Mucosa of descending colon (tissue), 3 donors: ENCODE data around the gene IZUMO4. TPM values are rescaled to one million over a fixed set of nuclear protein-coding genes. Genes with fewer than 3 reads are reported as not detected.
"Not testable (repeated sequence)": the region's sequence is repeated elsewhere in the genome, so short reads cannot be mapped to it uniquely, and the experiment has no call there.

ENCODE experiments used
- ATAC-seq: fragments of 200-7000 bp; cut with Tn5 transposase; one replicate; pipeline ENCODE4 v1.9.1; 2020; ENCODE audit warnings: mild to moderate bottlenecking, moderate library complexity
- DNase-seq, 3 donors: peaks; one replicate each; pipeline ENCODE4 v3.0.0-alpha.2; 2020
- H3K36me3 ChIP-seq: fragments of 200-600 bp; one replicate; pipeline ENCODE4 v1.8.0; 2021; ENCODE audit warnings: low read depth, mild to moderate bottlenecking
- H3K4me1 ChIP-seq: fragments of 200-600 bp; one replicate; pipeline ENCODE4 v1.8.0; 2021; ENCODE audit warnings: low read depth, mild to moderate bottlenecking
- H3K4me3 ChIP-seq: fragments of 200-600 bp; one replicate; pipeline ENCODE4 v1.8.0; 2021; ENCODE audit warnings: mild to moderate bottlenecking
- H3K9me3 ChIP-seq: fragments of 200-600 bp; one replicate; pipeline ENCODE4 v1.8.0; 2021; ENCODE audit warnings: mild to moderate bottlenecking
- intact Hi-C, 2 donors: fragments of 100-400 bp; cut with DNase I in 1 of 2; cut with micrococcal nuclease in 1 of 2; formaldehyde crosslinking; loops; one replicate each; pipeline versions ENCODE4 v1.11.0 to v1.11.1; 2022; cut with DNase I, micrococcal nuclease
- total RNA-seq, 3 donors: library from RNA; stranded (reverse); fragmentation: NEBNext Ultra II Directional in 2 of 3; extraction: Animal tissue kit (Norgen Biotek cat#: 25700) in 2 of 3; gene quantifications; one replicate each; pipeline versions ENCODE4 v1.2.1 to v1.2.4, GENCODE V29; 2021 to 2023
- TF ChIP-seq, protein P1 (sequence below): fragments of 200-600 bp; IDR thresholded peaks from one replicate; pipeline ENCODE4 v1.8.0; 2022; ENCODE audit warnings: antibody characterized with exemption, mild to moderate bottlenecking
- donor health status: DM: no; HTN: no; CAD: no; lungs with moderate emphysema.
- donor health status: DM: no; HTN: no; CAD: no.
- donor health status: DM: no; HTN: yes; CAD: no.

Gene IZUMO4
- total RNA-seq, 3 donors from 2014 or later = 2.2 to 5.3 (median 3.4) TPM

DNA sequence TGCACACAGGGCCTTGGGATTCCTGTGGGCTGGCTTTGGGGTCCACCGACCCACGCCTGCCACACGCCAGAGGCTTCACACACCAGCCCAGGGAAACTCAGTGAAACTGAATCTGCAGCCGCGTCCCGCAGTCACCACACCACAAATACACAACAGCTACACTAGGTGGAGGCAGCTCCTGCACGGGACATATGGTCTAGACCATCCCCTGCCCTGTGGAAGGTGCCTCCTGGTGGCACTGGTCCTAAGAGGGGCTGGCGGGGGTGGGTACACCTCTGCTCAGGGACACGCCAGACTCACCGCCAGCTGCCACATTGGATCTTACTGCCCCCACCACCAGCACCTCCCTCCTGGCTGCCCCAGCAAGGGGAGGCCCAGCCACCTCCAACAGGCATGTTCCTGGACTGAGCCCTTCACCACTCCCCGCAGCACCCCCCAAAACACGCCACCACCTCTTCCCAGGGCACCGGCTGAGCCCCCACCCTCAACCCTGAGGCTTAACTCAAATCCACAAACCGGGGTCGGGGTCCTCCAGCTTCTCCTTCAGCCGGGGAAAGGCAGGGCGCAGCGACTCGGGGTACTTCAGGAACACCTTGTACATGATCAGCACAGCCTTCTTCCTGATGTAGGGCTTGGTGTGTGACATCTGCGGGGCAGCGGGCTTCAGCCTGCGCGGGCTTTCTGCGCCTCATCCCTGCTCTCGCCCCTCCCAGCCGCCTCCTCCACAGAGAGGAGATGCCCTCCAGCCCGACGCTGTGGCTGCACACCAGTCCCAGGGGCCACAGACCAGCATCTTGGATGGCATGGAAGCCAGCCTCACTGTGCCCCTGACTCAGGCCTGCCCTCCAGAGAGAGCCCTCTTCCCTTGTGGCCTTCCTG is 33.4 kb downstream of the IZUMO4 start:
- intact Hi-C loops = no loop called here
- no peak for ATAC-seq
- Histone ChIP-seq H3K36me3 (no peaks in the 10 kb centered on the region), H3K4me3 (no peak overlapping the region), H3K4me1 (no peaks in the 10 kb centered on the region), H3K9me3 (no peaks in the 10 kb centered on the region)
- peak in 1 of 3 donors; percentile 44 for DNase-seq
- TF ChIP-seq, protein P1, sequence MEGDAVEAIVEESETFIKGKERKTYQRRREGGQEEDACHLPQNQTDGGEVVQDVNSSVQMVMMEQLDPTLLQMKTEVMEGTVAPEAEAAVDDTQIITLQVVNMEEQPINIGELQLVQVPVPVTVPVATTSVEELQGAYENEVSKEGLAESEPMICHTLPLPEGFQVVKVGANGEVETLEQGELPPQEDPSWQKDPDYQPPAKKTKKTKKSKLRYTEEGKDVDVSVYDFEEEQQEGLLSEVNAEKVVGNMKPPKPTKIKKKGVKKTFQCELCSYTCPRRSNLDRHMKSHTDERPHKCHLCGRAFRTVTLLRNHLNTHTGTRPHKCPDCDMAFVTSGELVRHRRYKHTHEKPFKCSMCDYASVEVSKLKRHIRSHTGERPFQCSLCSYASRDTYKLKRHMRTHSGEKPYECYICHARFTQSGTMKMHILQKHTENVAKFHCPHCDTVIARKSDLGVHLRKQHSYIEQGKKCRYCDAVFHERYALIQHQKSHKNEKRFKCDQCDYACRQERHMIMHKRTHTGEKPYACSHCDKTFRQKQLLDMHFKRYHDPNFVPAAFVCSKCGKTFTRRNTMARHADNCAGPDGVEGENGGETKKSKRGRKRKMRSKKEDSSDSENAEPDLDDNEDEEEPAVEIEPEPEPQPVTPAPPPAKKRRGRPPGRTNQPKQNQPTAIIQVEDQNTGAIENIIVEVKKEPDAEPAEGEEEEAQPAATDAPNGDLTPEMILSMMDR = no peak

DNA sequence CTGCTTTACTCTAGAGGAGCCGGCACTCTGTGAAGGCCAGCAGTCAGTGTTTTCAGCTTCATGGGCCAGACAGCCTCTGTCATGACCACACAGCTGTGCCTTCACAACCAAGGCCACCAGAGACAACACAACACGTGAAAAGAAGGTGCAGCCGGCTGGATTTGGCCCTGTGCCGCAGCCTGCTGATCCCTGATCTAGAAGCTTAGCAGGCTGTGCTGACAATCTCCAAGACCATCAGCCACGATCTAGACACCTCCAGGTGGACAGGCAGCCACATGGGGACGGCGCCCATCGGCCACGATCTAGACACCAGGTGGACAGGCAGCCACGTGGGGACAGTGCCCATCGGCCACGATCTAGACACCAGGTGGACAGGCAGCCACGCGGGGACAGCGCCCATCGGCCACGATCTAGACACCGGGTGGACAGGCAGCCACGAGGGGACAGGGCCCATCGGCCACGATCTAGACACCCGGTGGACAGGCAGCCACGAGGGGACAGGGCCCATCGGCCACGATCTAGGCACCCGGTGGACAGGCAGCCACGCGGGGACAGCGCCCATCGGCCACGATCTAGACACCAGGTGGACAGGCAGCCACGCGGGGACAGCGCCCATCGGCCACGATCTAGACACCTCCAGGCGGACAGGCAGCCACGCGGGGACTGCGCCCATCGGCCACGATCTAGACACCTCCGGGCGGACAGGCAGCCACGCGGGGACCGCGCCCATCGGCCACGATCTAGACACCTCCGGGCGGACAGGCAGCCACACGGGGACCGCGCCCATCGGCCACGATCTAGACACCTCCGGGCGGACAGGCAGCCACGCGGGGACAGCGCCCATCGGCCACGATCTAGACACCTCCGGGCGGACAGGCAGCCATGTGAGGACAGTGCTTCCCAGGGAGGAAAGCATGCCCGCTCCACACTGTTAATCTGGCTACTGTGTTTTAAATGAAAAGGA is 34.6 kb downstream of the IZUMO4 start:
- H3K36me3 ChIP-seq, intact Hi-C loops, DNase-seq, H3K4me1 ChIP-seq, H3K9me3 ChIP-seq, H3K4me3 ChIP-seq, ATAC-seq: not testable (repeated sequence)

DNA sequence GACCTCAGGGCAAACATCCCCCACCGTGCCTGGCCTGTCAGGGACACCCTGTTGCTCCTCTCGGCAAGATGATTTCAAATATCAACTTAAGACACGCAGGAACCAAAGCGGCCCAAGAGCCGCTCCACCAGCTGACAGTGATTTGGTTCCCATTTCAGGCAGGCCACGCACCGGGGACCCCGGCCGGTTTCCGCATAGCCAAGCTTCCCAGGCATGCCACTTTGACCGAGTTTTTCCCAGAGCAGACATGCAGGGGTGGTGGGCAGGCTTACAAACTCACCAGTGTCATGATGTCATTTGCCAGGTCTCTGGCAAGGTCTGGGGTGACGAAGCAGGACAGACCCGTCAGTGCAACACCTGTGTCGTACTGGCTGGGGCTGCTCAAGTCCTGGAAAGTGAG is 35.5 kb downstream of the IZUMO4 start:
- DNase-seq = no peak
- H3K4me1 ChIP-seq = no peaks in the 10 kb centered on the region
- H3K9me3 ChIP-seq = no peaks in the 10 kb centered on the region
- intact Hi-C loops = no loop called here
- ATAC-seq = no peak
- TF ChIP-seq, protein P1 = no peak
- H3K4me3 ChIP-seq = no peak overlapping the region
- H3K36me3 ChIP-seq = peaks cover 3% of the 10 kb centered on the region

DNA sequence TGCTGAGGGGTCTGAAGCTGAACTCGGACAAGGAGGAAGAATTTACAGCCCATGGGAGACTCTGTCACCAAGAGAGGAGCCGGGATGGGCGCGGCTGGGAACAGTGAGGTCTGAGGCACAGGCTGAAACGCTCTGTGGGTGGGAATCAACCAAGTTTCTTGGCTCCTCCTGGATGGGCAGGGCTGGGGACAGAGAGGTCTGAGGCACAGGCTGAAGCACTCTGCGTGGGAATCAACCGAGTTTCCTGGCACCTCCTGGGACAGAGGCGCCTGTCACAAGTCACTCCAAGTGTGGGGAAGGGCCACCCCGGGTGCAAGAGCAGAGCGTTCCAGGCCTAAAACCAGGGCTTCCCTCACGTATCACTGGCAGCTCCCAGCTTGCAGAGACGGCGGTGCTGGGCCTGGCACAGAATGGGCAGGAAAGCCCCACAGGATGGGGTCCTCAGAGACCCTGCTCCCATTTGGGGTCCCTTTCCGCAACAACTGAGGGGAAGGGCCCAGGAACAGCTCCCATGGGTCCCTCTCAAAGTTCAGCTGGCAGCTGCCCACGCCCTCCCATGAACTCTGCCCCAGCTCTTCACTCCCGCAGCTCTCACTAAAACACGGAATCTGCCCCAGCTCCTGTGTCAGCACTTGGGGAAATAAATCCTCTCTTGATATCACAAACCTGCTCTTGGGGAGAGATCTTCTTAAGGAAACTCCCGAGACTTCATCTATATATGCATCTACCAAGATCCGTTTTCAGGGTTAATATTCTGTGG is 36.2 kb downstream of the IZUMO4 start:
- DNase-seq (no peak), ATAC-seq (no peak)

DNA sequence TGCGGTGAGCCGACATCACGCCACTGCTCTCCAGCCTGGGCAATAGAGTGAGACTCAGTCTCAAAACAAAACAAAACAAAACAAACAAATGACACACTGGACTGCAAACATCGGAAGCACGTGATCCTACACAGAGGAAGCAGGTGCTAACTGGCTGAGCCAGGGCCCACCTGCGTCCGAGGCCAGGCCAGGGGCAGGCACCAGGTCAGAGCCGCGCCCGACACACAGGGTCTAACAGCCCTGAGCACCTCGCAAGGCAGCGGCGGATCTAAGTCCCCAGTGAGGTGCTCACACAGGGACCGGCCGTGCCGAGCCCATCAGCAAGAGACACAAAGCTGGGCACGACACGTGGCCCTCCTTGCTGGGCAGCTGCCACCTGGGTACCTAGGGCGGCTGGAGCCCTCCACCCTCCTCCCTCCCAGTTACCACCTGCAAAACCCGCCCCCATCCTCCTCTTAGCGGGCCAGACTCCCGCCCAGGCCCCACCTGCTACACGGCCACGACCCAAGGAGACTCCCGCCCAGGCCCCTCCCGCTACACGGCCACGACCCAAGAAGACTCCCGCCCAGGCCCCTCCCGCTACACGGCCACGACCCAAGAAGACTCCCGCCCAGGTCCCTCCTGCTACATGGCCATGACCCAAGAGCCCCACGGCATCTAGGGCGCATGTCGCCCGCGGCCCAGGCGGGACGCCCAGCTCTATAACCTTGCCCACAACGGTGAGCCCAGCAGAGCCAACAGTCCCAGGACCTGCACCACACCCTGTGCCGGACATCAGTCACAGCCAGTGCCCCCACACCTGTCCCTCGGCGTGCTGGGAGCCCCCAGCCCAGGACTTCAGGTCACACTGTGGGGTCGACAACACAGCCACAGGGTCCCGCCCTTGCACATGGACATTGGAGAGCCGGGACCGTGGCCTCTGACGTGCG is 39.0 kb downstream of the IZUMO4 start:
- Histone ChIP-seq H3K4me1 (no peaks in the 10 kb centered on the region), H3K9me3 (no peaks in the 10 kb centered on the region), H3K4me3 (no peak overlapping the region), H3K36me3 (peaks cover 6% of the 10 kb centered on the region)
- TF ChIP-seq, protein P1 = no peak
- ATAC-seq (peak; percentile 21), DNase-seq (no peak)
- intact Hi-C loops = no loop called here

More for the DNA sequence above, 36.2 kb downstream of the IZUMO4 start:
- intact Hi-C loops = no loop called here
- TF ChIP-seq, protein P1 = no peak
- Histone ChIP-seq H3K36me3 (peaks cover 6% of the 10 kb centered on the region), H3K9me3 (no peaks in the 10 kb centered on the region), H3K4me1 (no peaks in the 10 kb centered on the region), H3K4me3 (no peak overlapping the region)
